ENCODE measurements around the gene ZNF423.

The ZNF423 gene

GRCh38 chr16:49703483-49703882 lies 152.4 kb downstream of the ZNF423 start:
- no peak overlapping the region for H3K27ac ChIP-seq

GRCh38 chr16:49701789-49702494 lies 154.0 kb downstream of the ZNF423 start:
- no peak overlapping the region for H3K27ac ChIP-seq
- TF ChIP-seq, protein P1, sequence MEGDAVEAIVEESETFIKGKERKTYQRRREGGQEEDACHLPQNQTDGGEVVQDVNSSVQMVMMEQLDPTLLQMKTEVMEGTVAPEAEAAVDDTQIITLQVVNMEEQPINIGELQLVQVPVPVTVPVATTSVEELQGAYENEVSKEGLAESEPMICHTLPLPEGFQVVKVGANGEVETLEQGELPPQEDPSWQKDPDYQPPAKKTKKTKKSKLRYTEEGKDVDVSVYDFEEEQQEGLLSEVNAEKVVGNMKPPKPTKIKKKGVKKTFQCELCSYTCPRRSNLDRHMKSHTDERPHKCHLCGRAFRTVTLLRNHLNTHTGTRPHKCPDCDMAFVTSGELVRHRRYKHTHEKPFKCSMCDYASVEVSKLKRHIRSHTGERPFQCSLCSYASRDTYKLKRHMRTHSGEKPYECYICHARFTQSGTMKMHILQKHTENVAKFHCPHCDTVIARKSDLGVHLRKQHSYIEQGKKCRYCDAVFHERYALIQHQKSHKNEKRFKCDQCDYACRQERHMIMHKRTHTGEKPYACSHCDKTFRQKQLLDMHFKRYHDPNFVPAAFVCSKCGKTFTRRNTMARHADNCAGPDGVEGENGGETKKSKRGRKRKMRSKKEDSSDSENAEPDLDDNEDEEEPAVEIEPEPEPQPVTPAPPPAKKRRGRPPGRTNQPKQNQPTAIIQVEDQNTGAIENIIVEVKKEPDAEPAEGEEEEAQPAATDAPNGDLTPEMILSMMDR (conservative IDR thresholded peaks at IDR 0.05): no peak

More at GRCh38 chr16:49703483-49703882, 152.4 kb downstream of the ZNF423 start:
- TF ChIP-seq, protein P1 (conservative IDR thresholded peaks at IDR 0.05): no peak

DNA sequence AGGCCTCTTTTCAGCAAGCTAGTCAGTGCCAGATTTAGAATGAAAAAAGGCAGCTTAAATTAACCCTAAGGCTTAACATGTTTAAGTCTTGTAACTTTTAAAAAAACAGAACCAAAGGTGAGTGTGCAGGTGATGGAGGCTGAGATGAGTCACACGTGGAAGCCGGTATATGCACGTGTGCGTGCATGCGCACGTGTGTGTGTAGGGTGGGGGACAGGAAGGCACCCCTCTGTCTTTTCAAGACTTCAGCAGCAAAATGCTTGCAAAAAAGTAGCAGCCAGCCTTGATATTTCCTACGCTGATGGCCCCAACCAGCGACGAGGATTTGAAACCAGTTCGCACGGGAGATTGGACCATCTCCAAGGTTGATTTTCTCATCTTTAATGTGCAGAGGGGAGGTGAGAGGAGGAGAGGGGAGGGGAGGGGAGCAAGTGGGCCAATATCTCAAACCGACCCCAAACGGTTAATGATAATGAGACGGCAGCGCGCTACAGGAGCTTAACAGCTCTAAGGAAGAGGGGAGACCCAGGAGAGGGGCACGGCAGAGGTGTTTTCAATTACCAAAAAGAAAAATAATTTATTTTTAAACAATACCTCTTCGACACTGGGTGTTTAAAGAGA lies 154.7 kb downstream of the ZNF423 start:
- TF ChIP-seq, protein P1 (conservative IDR thresholded peaks at IDR 0.05): no peak
- no peak overlapping the region for H3K27ac ChIP-seq

DNA sequence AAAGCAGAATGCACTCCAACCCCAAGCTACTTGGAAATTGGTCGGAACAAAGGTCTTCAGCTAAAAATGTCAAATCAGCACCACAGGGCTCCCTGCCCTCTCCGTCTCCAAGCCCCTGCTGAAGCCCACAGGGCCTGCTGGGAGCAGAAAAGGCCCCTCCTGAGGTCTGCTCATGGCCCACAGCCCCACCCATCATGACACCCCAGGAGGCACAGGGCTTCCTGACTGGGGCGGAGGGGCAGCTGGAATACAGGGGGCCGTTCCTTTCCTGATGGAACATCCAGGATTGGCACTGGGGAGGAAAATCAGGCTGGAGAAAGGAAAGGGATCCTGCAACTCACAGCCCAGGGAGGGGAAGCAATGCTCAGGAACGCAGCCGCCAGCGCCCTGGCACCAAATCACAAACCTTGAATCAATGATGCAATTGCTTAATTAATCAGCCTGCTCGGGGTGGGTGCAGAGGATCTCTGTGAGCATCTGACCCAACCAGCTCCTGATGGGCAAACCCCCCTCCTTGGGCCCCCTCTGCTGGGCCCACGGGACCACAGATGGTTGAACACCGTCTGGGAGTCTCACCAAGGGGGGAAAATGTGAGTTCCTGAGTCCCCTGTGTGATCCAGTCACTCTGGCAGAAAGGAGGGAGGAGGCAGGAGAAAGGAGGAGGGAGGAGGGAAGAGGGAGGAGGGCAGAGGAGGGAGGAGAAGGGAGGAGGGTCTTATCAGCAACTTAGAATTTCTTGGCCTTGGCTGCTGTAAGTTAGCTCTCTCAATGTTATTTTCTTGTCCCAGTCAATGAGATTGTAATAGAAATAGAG lies 155.5 kb downstream of the ZNF423 start:
- no peak overlapping the region for H3K27ac ChIP-seq
- TF ChIP-seq, protein P1 (conservative IDR thresholded peaks at IDR 0.05): no peak

GRCh38 chr16:49699841-49700175 lies 156.1 kb downstream of the ZNF423 start:
- TF ChIP-seq, protein P1 (conservative IDR thresholded peaks at IDR 0.05): no peak
- no peak overlapping the region for H3K27ac ChIP-seq

DNA sequence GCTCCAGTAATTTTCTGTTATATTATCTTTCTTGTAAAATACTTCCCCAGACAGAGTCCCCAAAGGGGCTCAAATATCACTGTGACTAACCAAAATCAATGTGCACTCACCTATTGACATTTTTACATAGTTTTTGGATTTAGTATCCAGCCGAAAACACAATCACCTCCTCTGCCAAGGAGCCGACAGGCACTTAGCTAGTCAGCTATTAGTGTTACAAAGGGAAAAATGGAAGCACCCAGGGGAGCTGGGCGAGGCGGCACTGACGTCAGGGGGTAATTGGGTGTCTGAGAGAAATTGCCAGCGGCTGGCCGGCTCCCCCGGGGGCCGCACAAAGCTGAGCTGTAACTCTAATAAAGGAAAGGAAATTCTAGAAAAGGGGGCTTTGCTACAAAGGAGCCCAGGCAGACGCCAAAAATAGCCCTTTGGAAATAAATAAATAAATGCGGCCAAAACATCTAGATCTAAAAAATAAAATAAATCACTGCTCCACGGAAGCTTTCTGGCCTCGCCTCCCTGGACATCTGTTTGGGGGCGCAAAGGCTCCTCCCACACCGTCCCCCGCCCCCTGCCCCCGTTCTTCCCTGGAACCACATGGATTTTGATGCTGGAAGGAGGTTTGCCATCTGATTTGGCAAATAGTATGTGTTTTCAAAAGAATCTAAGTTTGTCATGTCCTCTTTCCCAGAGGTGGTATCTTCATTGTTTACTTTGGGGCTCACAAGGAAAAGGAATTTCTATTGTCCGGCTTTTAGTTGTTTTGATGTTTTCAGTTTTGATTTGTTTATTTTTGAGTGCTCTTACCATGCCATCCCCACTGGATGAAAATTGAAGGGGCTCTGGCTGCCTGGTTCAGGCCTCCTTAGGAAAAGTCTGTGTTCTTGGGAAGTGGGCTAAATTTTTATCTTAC lies 156.7 kb downstream of the ZNF423 start:
- TF ChIP-seq, protein P1 (conservative IDR thresholded peaks at IDR 0.05): no peak

More for the DNA sequence above, 156.7 kb downstream of the ZNF423 start:
- no peak overlapping the region for H3K27ac ChIP-seq

Data from VCaP (cell line).